ENCODE data around the gene ZNF598.
A peak's percentile ranks its signal among the peaks of the same experiment; 100 is the strongest.

Gene ZNF598

GRCh38 chr16:2003231-2003826 lies 6.3 kb downstream of the ZNF598 start:
- TF ChIP-seq SUZ12 (IDR thresholded peaks at IDR 0.05; ENCODE audit: extremely low read depth, insufficient read depth, insufficient read length) (no peak), YY1 (IDR thresholded peaks at IDR 0.05; ENCODE audit: insufficient read depth, insufficient read length) (no peak), ZNF274 (IDR thresholded peaks at IDR 0.05; ENCODE audit: low read depth, low read length) (no peak)
- H3K4me1 ChIP-seq (ENCODE audit: insufficient read depth, insufficient read length): peaks cover 38% of the 10 kb centered on the region
- H3K4me3 ChIP-seq (ENCODE audit: insufficient read length, low read depth): no peak overlapping the region
- H3K36me3 ChIP-seq (ENCODE audit: insufficient read depth, insufficient read length, low read length): peaks cover 90% of the 10 kb centered on the region
- peak overlapping the region; percentile 78 for H3K9ac ChIP-seq (ENCODE audit: insufficient read length, low read depth)
- no peaks in the 10 kb centered on the region for H3K27me3 ChIP-seq (ENCODE audit: insufficient read depth, insufficient read length)
- DNase-seq (ENCODE audit: low read depth, low spot score): no peak
- no peaks in the 10 kb centered on the region for H3K9me3 ChIP-seq (ENCODE audit: insufficient read depth, low read length)

GRCh38 chr16:2002406-2003230 lies 7.0 kb downstream of the ZNF598 start:
- Histone ChIP-seq H3K36me3 (ENCODE audit: insufficient read depth, insufficient read length, low read length) (peaks cover 90% of the 10 kb centered on the region), H3K27me3 (ENCODE audit: insufficient read depth, insufficient read length) (no peaks in the 10 kb centered on the region), H3K4me3 (ENCODE audit: insufficient read length, low read depth) (no peak overlapping the region), H3K4me1 (ENCODE audit: insufficient read depth, insufficient read length) (peaks cover 35% of the 10 kb centered on the region), H3K9ac (ENCODE audit: insufficient read length, low read depth) (peak overlapping the region; percentile 78), H3K9me3 (ENCODE audit: insufficient read depth, low read length) (no peaks in the 10 kb centered on the region)
- TF ChIP-seq YY1 (IDR thresholded peaks at IDR 0.05; ENCODE audit: insufficient read depth, insufficient read length) (no peak), ZNF274 (IDR thresholded peaks at IDR 0.05; ENCODE audit: low read depth, low read length) (no peak), SUZ12 (IDR thresholded peaks at IDR 0.05; ENCODE audit: extremely low read depth, insufficient read depth, insufficient read length) (no peak)
- DNase-seq (ENCODE audit: low read depth, low spot score): no peak

- Histone ChIP-seq H3K4me3 (ENCODE audit: insufficient read length, low read depth) (no peak overlapping the region), H3K9ac (ENCODE audit: insufficient read length, low read depth) (no peak overlapping the region), H3K9me3 (ENCODE audit: insufficient read depth, low read length) (no peaks in the 10 kb centered on the region), H3K4me1 (ENCODE audit: insufficient read depth, insufficient read length) (peaks cover 27% of the 10 kb centered on the region), H3K27me3 (ENCODE audit: insufficient read depth, insufficient read length) (no peaks in the 10 kb centered on the region), H3K36me3 (ENCODE audit: insufficient read depth, insufficient read length, low read length) (peaks cover 90% of the 10 kb centered on the region)
- no peak for TF ChIP-seq YY1 (IDR thresholded peaks at IDR 0.05; ENCODE audit: insufficient read depth, insufficient read length)
- no peak for TF ChIP-seq SUZ12 (IDR thresholded peaks at IDR 0.05; ENCODE audit: extremely low read depth, insufficient read depth, insufficient read length)
- no peak for TF ChIP-seq ZNF274 (IDR thresholded peaks at IDR 0.05; ENCODE audit: low read depth, low read length)
- DNase-seq (ENCODE audit: low read depth, low spot score): no peak
Measured at GRCh38 chr16:2001456-2002355, 7.9 kb downstream of the ZNF598 start.

GRCh38 chr16:2001035-2001434 lies 8.6 kb downstream of the ZNF598 start:
- H3K9me3 ChIP-seq (ENCODE audit: insufficient read depth, low read length): no peaks in the 10 kb centered on the region
- TF ChIP-seq YY1 (IDR thresholded peaks at IDR 0.05; ENCODE audit: insufficient read depth, insufficient read length) (no peak), ZNF274 (IDR thresholded peaks at IDR 0.05; ENCODE audit: low read depth, low read length) (no peak), SUZ12 (IDR thresholded peaks at IDR 0.05; ENCODE audit: extremely low read depth, insufficient read depth, insufficient read length) (no peak)
- no peak overlapping the region for H3K9ac ChIP-seq (ENCODE audit: insufficient read length, low read depth)
- H3K27me3 ChIP-seq (ENCODE audit: insufficient read depth, insufficient read length): no peaks in the 10 kb centered on the region
- H3K4me3 ChIP-seq (ENCODE audit: insufficient read length, low read depth): no peak overlapping the region
- peaks cover 21% of the 10 kb centered on the region for H3K4me1 ChIP-seq (ENCODE audit: insufficient read depth, insufficient read length)
- H3K36me3 ChIP-seq (ENCODE audit: insufficient read depth, insufficient read length, low read length): peaks cover 90% of the 10 kb centered on the region
- no peak for DNase-seq (ENCODE audit: low read depth, low spot score)

DNA sequence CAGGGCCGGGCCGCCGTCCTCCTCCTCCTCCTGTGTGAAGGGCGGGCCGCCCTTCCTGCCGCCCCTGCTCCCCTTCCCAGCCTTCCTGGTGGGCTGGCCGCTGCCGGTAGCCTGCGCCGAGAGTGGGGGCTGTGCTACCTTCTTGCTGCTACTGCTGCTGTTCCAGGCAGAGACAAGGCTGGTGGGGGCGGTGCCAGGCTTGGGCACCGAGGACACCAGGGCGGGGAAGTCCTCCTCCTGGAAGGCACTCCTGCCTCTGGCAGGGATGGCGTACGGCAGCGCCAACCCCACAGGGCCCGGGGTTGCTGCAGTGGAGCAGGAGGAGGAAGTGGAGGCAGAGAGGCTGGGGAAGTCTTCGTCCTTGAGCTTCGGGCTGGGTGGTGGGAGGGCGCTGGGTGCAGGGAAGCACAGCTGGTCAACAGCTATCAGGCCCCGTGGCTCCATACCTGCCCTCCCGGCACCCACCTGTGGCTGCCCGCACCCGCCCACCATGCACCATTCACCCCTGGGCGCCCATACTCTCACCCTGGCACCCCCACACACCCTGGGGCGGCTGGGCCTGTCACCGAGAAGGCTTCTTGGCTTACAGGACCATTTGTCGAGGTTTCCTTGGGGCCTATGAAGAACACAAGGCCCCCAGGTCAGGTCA lies 9.6 kb downstream of the ZNF598 start:
- no peak for DNase-seq (ENCODE audit: low read depth, low spot score)

DNA sequence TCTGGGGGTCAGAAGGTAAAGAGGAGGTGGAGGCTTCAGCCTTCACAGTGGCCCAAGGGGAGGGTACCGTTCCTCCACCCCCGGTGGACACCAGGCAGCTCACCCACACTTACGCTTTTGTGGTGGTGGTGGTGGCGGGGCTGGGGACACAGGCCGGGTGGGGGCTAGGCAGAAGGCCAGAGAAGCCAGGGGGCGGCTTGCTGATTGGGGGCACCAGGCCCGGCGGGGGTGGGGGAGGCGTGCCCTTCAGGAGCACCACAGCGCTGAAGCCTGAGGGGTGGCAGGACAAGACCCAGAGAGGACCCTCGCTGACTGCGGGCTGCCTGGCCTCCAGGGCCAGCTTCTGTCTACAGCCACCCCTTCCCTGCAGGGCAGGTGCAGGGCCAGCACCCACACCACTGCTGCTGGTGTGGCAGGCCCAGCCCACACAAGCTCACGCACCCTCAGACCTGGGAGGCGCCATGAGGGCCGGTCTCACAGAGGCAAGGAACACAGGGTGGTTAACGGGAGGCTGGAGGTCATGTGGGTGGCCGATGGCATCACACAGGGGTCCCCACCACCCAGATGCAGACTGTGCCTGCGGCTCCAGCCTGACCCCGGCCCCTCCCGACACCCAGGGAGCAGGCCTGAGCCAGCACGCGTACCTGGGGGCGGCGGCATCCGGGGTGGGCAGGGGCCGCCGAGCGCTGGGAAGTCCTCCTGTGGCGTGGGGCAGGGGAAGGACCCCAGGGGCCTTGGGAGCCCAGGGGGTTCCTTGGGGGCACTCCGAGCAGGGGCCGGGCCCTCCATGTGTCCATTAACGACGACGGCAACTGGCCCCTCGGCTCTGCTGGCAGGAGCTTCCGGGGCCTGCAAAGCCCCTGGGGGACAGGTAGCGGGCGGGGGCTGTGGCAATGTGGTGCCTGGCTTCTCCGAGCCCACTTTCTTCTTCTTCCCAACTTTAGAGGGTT lies 10.5 kb downstream of the ZNF598 start:
- DNase-seq (ENCODE audit: low read depth, low spot score): no peak
- Histone ChIP-seq H3K9ac (ENCODE audit: insufficient read length, low read depth) (no peak overlapping the region), H3K36me3 (ENCODE audit: insufficient read depth, insufficient read length, low read length) (peaks cover 81% of the 10 kb centered on the region), H3K27me3 (ENCODE audit: insufficient read depth, insufficient read length) (no peaks in the 10 kb centered on the region), H3K4me3 (ENCODE audit: insufficient read length, low read depth) (no peak overlapping the region), H3K9me3 (ENCODE audit: insufficient read depth, low read length) (no peaks in the 10 kb centered on the region), H3K4me1 (ENCODE audit: insufficient read depth, insufficient read length) (peaks cover 10% of the 10 kb centered on the region)
- no peak for TF ChIP-seq YY1 (IDR thresholded peaks at IDR 0.05; ENCODE audit: insufficient read depth, insufficient read length)
- no peak for TF ChIP-seq ZNF274 (IDR thresholded peaks at IDR 0.05; ENCODE audit: low read depth, low read length)
- no peak for TF ChIP-seq SUZ12 (IDR thresholded peaks at IDR 0.05; ENCODE audit: extremely low read depth, insufficient read depth, insufficient read length)

More for the DNA sequence above, 9.6 kb downstream of the ZNF598 start:
- Histone ChIP-seq H3K27me3 (ENCODE audit: insufficient read depth, insufficient read length) (no peaks in the 10 kb centered on the region), H3K9ac (ENCODE audit: insufficient read length, low read depth) (no peak overlapping the region), H3K36me3 (ENCODE audit: insufficient read depth, insufficient read length, low read length) (peaks cover 89% of the 10 kb centered on the region), H3K4me1 (ENCODE audit: insufficient read depth, insufficient read length) (peaks cover 19% of the 10 kb centered on the region), H3K9me3 (ENCODE audit: insufficient read depth, low read length) (no peaks in the 10 kb centered on the region), H3K4me3 (ENCODE audit: insufficient read length, low read depth) (no peak overlapping the region)
- TF ChIP-seq YY1 (IDR thresholded peaks at IDR 0.05; ENCODE audit: insufficient read depth, insufficient read length) (no peak), ZNF274 (IDR thresholded peaks at IDR 0.05; ENCODE audit: low read depth, low read length) (no peak)
